ENCODE results near the gene SYCP3.

SYCP3 gene

GRCh38 chr12:101738920-101739665 lies at the start of gene SYCP3:
TSS of gene SYCP3 (minus strand) at chr12:101739462. CDS start at chr12:101737935, 1,527 bp downstream.
- FAIRE-seq (no peak), DNase-seq (ENCODE audit: insufficient read length, low spot score) (no peak)

DNA sequence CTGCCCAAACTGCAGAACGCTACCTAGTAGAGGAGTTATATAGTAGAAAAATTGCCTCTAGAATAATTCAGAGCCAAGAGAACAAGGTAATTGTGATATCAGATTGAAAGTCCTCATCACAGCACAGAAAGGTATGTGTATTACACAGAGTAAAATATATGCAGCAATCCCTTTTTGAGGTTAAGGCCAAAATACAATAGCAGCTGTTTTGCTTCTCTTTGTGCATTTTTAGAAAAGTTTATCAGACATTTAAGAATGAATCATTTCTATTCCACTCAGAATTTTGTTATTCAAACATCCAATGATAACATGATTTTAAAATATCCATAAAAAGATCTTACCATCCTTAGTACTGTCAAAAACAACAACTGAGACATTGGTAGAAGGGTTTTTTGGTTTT lies 46.4 kb upstream of the SYCP3 start:
- DNase-seq (ENCODE audit: insufficient read length, low spot score) = no peak
- no peak for FAIRE-seq

DNA sequence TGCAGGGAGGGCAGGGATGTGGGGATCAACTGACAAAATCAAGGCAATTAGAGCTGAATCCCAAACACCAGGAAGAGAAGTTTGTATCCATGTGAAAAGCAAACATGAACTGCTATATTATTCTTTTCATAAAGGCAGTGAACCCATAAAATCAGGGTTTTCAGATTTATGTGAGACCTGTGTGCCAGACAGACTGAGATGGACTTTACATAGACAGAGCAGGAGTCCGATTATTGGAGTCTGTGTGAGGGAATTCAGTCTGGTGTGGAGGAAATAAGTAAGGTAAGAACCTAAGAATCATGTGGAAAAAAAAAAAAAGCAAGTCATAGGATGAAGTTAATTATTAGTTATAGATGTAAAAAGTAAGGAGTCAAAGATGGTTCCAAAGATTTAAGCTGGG lies 45.1 kb upstream of the SYCP3 start:
- DNase-seq (ENCODE audit: insufficient read length, low spot score) (no peak), FAIRE-seq (no peak)

GRCh38 chr12:101783838-101784237 lies 44.6 kb upstream of the SYCP3 start:
- FAIRE-seq (no peak), DNase-seq (ENCODE audit: insufficient read length, low spot score) (no peak)

DNA sequence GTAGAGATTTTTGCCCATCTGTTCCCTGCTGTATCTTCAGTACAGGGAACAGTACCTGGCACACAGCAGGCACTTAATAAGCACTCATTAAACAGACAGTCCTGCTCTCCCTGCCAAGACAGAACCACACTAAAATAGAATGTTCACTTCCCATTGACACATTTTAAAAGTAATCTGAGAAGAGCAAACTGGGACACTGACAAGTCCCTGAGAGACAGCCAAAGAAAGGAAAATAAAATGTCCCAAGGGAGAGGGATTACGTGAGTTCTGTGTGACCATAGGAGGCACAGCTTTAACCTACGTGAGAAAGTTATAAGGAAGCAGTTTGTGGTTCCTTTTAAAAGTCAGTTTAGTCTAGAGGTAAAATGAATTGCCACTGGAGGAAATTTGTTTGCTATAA lies 43.9 kb upstream of the SYCP3 start:
- DNase-seq (ENCODE audit: insufficient read length, low spot score) (no peak), FAIRE-seq (no peak)

- FAIRE-seq (no peak), DNase-seq (ENCODE audit: insufficient read length, low spot score) (no peak)
Measured at GRCh38 chr12:101782273-101782731, 43.0 kb upstream of the SYCP3 start.

GRCh38 chr12:101781834-101782233 lies 42.6 kb upstream of the SYCP3 start:
- DNase-seq (ENCODE audit: insufficient read length, low spot score) (no peak), FAIRE-seq (no peak)

GRCh38 chr12:101780599-101780998 lies 41.3 kb upstream of the SYCP3 start:
- DNase-seq (ENCODE audit: insufficient read length, low spot score) = no peak
- FAIRE-seq = no peak

DNA sequence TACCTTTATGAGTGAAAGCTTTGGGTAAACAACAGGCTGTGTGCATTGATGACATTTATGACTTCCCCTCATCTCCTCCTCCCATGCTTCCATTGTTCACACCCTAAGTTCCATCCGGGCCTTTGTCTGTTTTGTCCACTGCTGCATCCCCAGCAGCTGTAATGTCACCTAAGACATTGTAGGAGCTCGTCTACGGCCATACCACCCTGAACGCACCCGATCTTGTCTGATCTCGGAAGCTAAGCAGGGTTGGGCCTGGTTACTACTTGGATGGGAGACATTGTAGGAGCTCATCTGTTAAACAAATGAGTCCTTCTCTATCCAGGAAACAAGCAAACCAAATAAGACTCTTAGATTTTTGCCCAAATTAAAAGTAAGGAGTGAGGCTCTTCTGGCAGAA lies 40.4 kb upstream of the SYCP3 start:
- DNase-seq (ENCODE audit: insufficient read length, low spot score) (no peak), FAIRE-seq (no peak)

GRCh38 chr12:101779200-101779599 lies 39.9 kb upstream of the SYCP3 start:
- no peak for FAIRE-seq

GRCh38 chr12:101777978-101778377 lies 38.7 kb upstream of the SYCP3 start:
- DNase-seq (ENCODE audit: insufficient read length, low spot score) (no peak), FAIRE-seq (no peak)

More at GRCh38 chr12:101779200-101779599, 39.9 kb upstream of the SYCP3 start:
- no peak for DNase-seq (ENCODE audit: insufficient read length, low spot score)

GRCh38 chr12:101777485-101777884 lies 38.2 kb upstream of the SYCP3 start:
- FAIRE-seq (no peak), DNase-seq (ENCODE audit: insufficient read length, low spot score) (no peak)

GRCh38 chr12:101775816-101776215 lies 36.6 kb upstream of the SYCP3 start:
- FAIRE-seq (no peak), DNase-seq (ENCODE audit: insufficient read length, low spot score) (no peak)

DNA sequence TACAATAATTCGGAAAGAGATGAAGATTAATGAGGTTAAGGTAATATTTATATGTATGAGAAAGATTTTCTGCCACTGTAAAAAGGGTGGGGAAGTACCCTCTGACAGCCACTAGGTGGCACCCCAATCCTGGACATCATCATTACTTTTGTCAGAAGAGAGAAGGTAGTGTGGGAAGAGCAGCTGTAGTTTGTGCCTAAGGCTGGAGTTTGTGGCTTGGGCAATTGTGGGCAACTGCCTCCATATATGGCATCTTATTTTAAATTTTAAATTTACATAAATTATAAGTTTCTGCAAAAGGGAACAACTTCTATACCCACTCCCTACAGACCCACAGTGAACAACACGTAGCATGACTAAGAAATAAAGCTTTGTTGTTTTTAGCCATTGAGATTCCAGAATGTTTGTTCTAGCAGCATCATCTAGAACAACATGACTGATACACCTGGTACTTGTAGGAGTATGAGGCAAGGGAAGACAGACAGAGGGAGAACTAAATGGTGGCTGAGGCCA lies 34.4 kb upstream of the SYCP3 start:
- FAIRE-seq (peak; percentile 77), DNase-seq (ENCODE audit: insufficient read length, low spot score) (peak; percentile 38)

- DNase-seq (ENCODE audit: insufficient read length, low spot score) (no peak), FAIRE-seq (no peak)
Measured at GRCh38 chr12:101772012-101772775, 32.9 kb upstream of the SYCP3 start.

GRCh38 chr12:101769865-101770264 lies 30.6 kb upstream of the SYCP3 start:
- DNase-seq (ENCODE audit: insufficient read length, low spot score) (no peak), FAIRE-seq (no peak)

DNA sequence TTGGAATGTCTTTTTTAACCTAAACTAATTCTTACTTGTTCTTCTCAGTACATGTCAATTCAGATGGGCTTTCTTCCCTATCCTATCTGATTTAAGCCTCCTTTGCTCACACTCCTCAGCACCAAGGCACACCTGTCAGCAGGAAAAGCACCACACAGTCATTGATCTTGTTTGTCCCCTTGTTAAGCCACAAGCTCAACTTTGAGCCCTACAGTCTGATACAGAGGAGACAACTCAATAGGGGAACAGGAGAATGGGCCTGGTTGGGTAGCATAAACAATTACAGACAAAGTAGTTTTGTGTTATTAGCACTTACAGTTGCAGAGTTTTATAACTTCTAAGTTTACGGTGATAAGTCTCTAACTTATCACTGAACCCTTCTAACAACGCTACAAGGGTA lies 29.5 kb upstream of the SYCP3 start:
- FAIRE-seq = no peak
- DNase-seq (ENCODE audit: insufficient read length, low spot score) = no peak

DNA sequence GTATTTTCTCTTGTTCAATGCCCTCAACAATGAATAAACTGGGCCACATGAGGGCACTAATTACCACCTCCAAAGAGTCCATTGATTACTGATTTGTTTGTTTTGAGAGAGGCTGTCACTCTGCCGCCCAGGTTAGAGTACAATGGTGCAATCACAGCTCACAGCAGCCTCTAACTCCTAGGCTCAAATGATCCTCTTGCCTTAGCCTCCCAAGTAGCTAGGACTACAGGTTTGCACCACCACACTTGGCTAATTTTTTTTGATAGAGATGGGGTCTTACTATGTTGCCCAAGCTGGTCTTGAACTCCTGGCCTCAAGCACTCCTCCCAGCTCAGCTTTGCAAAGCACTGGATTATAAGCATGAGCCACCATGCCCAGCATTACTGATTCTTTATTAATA lies 28.3 kb upstream of the SYCP3 start:
- FAIRE-seq (no peak), DNase-seq (ENCODE audit: insufficient read length, low spot score) (no peak)

DNA sequence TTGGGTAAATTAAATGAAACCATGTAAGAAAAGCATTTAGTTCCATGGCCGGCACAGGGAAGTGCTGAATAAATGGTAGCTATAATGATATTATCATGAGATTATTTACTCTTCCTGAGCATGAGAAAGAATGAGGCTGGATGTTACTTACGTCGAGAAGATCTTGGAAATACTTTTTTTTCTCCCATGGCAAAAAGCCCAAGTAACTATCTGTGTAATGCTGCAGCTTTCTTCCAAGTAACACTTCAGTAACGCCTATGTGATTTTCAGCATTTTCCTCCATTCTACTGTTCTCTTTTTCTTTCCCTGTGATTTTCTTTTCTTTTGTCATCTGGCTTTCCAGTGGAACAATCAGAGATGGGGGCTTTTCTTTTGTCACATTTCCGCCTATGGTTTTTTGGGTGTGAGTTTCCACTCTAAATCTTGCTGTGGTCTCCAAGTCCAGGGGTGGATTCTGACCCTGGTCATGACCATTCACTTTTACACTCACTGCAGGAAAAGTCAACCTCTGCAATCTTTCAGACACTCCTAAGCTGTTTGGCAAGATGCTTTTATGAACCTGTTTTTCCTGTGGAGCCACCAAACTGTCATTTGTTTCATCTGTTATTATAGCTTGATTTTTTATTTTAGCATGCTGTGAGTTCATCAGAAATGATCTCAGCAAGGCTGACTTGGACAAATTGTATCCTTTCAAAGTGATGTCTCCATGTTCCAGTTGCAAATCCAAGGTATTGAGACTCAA lies 25.0 kb upstream of the SYCP3 start:
- FAIRE-seq (no peak), DNase-seq (ENCODE audit: insufficient read length, low spot score) (no peak)

DNA sequence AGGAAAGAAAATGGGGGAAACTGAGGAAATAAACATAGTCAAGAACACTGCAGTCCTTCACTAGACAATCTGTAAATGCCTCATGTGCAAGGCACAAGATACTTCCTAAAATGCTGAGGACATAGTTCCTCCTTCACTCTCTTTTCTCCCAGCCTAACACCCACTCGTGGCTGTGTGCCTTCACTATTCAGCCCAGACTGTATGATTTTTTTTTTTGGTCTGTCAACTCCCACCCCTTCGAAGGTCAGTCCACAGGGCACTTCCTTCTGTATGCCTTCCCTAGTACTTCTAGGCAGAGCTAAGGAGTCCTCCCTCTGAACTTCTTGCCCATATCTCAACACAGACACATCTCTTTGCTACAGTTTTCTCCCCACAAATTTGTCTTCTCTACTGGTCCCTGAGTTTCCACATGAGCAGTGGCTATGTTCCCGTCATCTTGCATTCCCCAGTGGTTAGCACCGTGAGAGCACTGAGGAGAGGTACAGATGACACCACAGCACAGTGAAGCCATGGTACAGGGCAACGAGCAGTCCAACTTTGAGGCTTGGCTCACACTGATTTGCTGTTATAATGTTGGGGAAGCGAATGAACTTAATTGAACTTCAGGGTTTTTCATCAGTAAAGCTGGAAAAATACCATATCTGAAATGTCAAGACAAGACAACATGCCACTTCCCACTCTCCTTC lies 24.1 kb upstream of the SYCP3 start:
- no peak for DNase-seq (ENCODE audit: insufficient read length, low spot score)
- no peak for FAIRE-seq

DNA sequence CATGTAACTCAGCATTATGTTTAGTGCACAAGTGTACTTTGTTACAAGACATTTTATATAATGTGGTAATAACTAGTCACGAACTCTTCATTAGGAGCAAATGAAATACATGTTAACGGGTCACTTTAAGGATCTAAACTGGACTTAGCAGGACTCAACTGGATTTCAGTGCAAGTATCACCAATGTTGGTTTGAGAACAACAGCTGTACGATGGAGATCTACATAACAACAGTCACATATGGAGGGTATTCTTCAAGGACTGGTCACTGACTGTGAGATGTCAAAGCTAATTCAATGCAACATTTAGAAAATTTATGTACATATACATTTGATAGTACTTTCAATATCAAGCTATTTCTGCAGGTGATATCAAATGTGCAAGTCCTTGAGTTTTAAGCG lies 22.5 kb upstream of the SYCP3 start:
- FAIRE-seq (no peak), DNase-seq (ENCODE audit: insufficient read length, low spot score) (no peak)

Measured in GM19239 (cell line).